Measurements from ENCODE around the gene EFTUD2.

The EFTUD2 gene

GRCh38 chr17:44907729-44908470 lies 8.7 kb upstream of the EFTUD2 start:
- H3K4me3 ChIP-seq (ENCODE audit: low read depth, low read length) = no peak overlapping the region
- in situ Hi-C loops (cut with HindIII; ENCODE audit: low sequenced_read_pairs) = no loop called here
- TF ChIP-seq CTCF (IDR thresholded peaks at IDR 0.05; ENCODE audit: low read depth, low read length) = no peak
- DNase-seq (ENCODE audit: low read depth, low spot score) = no peak

- no peak for DNase-seq (ENCODE audit: low read depth, low spot score)
- TF ChIP-seq CTCF (IDR thresholded peaks at IDR 0.05; ENCODE audit: low read depth, low read length) = no peak
- in situ Hi-C loops (cut with HindIII; ENCODE audit: low sequenced_read_pairs) = no loop called here
- H3K4me3 ChIP-seq (ENCODE audit: low read depth, low read length) = no peak overlapping the region
These were observed 7.8 kb upstream of the EFTUD2 start for GRCh38 chr17:44906763-44907728.

- no peak overlapping the region for H3K4me3 ChIP-seq (ENCODE audit: low read depth, low read length)
- no peak for TF ChIP-seq CTCF (IDR thresholded peaks at IDR 0.05; ENCODE audit: low read depth, low read length)
- DNase-seq (ENCODE audit: low read depth, low spot score) = peak; percentile 86
- in situ Hi-C loops (cut with HindIII; ENCODE audit: low sequenced_read_pairs) = no loop called here
These were observed 6.9 kb upstream of the EFTUD2 start for GRCh38 chr17:44906010-44906646.

GRCh38 chr17:44905006-44906000 lies 6.1 kb upstream of the EFTUD2 start:
- H3K4me3 ChIP-seq (ENCODE audit: low read depth, low read length) = no peak overlapping the region
- no peak for TF ChIP-seq CTCF (IDR thresholded peaks at IDR 0.05; ENCODE audit: low read depth, low read length)
- in situ Hi-C loops (cut with HindIII; ENCODE audit: low sequenced_read_pairs) = no loop called here
- no peak for DNase-seq (ENCODE audit: low read depth, low spot score)

GRCh38 chr17:44904001-44904984 lies 5.0 kb upstream of the EFTUD2 start:
- DNase-seq (ENCODE audit: low read depth, low spot score) = no peak
- no peak overlapping the region for H3K4me3 ChIP-seq (ENCODE audit: low read depth, low read length)
- in situ Hi-C loops (cut with HindIII; ENCODE audit: low sequenced_read_pairs) = no loop called here
- TF ChIP-seq CTCF (IDR thresholded peaks at IDR 0.05; ENCODE audit: low read depth, low read length) = no peak
